Right lobe of liver (tissue), 4 donors: ENCODE measurements around the gene NR3C2.

Experiments used
- CTCF ChIP-seq, 4 donors: fragments of 200-600 bp in 3 of 4; fragments of 450-650 bp in 1 of 4; IDR thresholded peaks; one replicate each; pipeline versions ENCODE4 v1.5.1 to v1.8.0; 2016 to 2022; ENCODE audit warnings: antibody characterized with exemption in 4 of 4, mild to moderate bottlenecking in 2 of 4
- POLR2A ChIP-seq: fragments of 450-650 bp; IDR thresholded peaks from one replicate; pipeline ENCODE4 v1.6.1; 2017; ENCODE audit warnings: antibody characterized with exemption, mild to moderate bottlenecking
- donor health status: DM: no; HTN: no; CAD: no.
- donor health status: DM: no; HTN: no; CAD: no.
- donor health status: DM: no; HTN: yes; CAD: no.

DNA sequence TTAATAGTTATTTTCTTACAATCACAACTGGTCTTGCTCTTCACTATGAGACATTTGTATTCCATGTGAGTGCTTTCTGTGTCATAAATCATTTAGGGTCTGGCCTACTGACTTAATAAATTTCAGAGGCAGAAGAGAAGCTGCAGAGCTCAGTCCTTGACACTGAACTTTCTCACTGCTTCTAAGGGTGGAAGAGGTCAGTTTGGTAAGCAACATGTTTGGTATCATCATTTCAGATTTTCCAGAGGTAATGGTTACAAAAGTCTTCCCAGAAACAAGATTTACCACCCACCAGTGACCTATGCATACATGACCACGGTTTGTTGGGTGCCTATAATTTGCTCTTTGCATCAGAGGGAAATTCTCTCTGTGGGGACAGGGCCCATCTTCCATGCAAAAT lies 148.6 kb downstream of the NR3C2 start:
- TF ChIP-seq CTCF (IDR thresholded peaks at IDR 0.05), result no peak
- no peak for TF ChIP-seq POLR2A
